Activated T-cell treated with anti-CD3 and anti-CD28 coated beads, Interleukin-2, amount 50 U/mL, for 4 hours (primary cell): ENCODE data around the gene CD93. TPM values are rescaled to one million over a fixed set of nuclear protein-coding genes. Genes with fewer than 3 reads are reported as not detected.

ENCODE experiments used
- ATAC-seq, 2 donors: fragments of 200-7000 bp; cut with Tn5 transposase; one replicate each; pipeline ENCODE4 v1.10.0; 2021
- DNase-seq: peaks from one replicate; pipeline ENCODE4 v3.0.0-alpha.2; 2020
- H3K27me3 Mint-ChIP-seq: one replicate; pipeline ENCODE4 v1.8.0; 2021; ENCODE audit warnings: low read depth, mixed read lengths
- H3K36me3 Mint-ChIP-seq: one replicate; pipeline ENCODE4 v1.8.0; 2022; ENCODE audit warnings: mixed read lengths; ENCODE audit not compliant: insufficient read depth
- H3K4me1 Mint-ChIP-seq: one replicate; pipeline ENCODE4 v1.8.0; 2021; ENCODE audit warnings: low read depth, mixed read lengths
- H3K4me3 Mint-ChIP-seq: one replicate; pipeline ENCODE4 v1.8.0; 2021; ENCODE audit warnings: mild to moderate bottlenecking, moderate library complexity, mixed read lengths
- H3K9me3 Mint-ChIP-seq: one replicate; pipeline ENCODE4 v1.8.0; 2021; ENCODE audit warnings: mixed read lengths
- total RNA-seq, 3 donors: library from RNA; stranded (reverse); gene quantifications; one replicate each; pipeline ENCODE4 v1.2.1, GENCODE V29; 2021

CD93 gene
- total RNA-seq, 3 donors from 2014 or later, result 0.18 to 0.76 (median 0.30) TPM

DNA sequence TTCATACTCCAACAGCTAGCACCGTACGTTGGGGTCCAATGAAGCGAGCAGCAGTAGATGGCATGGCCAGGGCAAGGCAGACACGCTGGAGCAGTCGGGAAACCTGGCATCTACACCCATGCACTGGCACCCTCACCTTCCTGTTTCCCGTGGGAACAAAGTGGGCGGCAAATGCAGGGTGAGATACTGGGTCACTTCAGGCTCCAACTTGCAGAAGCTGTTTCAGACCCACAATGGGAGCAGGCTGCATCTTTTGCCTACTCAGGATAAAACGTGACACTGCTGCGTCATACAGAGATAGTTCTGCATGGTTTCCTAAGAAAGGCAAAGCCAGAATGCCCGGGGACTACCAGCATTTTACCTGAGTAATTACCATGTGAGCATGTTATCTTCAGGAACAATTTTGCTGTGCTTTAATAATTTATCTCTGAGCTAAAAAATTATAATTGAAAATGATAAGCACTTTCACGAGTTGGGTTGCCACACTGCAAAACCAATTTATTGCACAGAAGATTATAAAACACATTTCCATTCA is 10.9 kb upstream of the CD93 start:
- no peak overlapping the region for H3K4me3 Mint-ChIP-seq
- no peaks in the 10 kb centered on the region for H3K36me3 Mint-ChIP-seq
- no peaks in the 10 kb centered on the region for H3K4me1 Mint-ChIP-seq
- no peaks in the 10 kb centered on the region for H3K9me3 Mint-ChIP-seq
- peaks cover 2% of the 10 kb centered on the region for H3K27me3 Mint-ChIP-seq
- DNase-seq (no peak), ATAC-seq (no peak)

DNA sequence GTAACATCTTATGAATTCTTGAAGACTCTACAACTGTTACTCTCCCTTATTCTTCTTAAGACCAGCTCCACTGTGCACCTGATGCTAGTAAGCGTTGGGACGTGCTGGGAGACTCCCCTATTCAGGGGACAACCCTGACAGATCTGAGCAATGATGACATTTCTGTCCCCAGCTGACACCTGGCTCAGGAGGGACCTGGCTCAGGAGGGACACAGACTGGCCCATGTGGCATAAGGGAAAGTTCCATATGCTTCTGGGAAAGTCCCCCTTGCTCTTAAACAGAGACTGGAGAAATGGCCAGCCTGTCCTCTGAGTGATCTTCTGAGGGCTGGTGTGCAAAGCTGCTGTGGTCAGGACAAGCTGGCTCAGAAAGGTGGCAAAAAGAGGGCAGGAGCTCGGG is 10.0 kb upstream of the CD93 start:
- DNase-seq (no peak), ATAC-seq (no peak)
- Mint-ChIP-seq H3K4me1 (no peaks in the 10 kb centered on the region), H3K9me3 (no peaks in the 10 kb centered on the region), H3K36me3 (no peaks in the 10 kb centered on the region), H3K4me3 (no peak overlapping the region), H3K27me3 (peaks cover 2% of the 10 kb centered on the region)

DNA sequence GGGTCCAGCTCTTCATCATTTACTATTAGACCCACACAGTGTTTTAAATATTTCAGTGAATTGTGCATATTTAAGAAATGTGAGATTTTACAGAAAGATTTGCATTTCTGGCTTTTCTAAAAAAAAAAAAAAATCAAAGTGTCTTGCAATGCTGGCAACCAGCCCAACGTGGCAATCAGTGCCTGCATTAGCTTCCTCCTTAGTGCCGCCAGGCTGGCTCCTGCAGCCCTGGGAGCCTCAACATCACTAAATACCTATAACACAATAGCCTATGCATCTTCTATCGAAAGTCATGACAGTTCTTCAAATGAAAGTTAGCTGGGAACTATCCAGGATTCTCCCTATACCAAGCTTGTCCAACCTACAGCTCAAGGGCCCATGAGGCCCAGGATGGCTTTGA is 9.4 kb upstream of the CD93 start:
- ATAC-seq (no peak), DNase-seq (no peak)
- Mint-ChIP-seq H3K27me3 (peaks cover 2% of the 10 kb centered on the region), H3K36me3 (no peaks in the 10 kb centered on the region), H3K9me3 (no peaks in the 10 kb centered on the region), H3K4me1 (no peaks in the 10 kb centered on the region), H3K4me3 (no peak overlapping the region)

DNA sequence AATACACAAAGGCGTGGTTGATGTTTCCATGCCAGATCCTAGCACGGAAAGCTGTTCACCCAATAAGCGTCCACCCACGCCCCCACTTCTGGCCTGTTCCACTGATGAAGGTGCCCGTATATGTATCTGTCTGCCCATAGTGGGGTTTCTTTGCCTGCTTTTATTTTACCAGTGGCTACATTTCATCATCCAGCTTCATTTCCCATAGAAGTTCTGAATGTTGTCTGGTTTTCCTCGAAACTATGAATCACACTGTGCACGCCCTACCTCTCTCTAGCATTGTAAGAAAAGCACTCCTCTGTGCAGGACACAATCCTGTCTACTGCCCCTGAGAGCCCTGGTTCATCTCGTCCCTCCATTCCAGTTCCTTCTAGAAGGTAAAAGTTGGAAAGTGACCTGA is 8.8 kb upstream of the CD93 start:
- DNase-seq (no peak), ATAC-seq (no peak)
- Mint-ChIP-seq H3K4me1 (no peaks in the 10 kb centered on the region), H3K27me3 (peaks cover 2% of the 10 kb centered on the region), H3K4me3 (no peak overlapping the region), H3K9me3 (no peaks in the 10 kb centered on the region), H3K36me3 (no peaks in the 10 kb centered on the region)

DNA sequence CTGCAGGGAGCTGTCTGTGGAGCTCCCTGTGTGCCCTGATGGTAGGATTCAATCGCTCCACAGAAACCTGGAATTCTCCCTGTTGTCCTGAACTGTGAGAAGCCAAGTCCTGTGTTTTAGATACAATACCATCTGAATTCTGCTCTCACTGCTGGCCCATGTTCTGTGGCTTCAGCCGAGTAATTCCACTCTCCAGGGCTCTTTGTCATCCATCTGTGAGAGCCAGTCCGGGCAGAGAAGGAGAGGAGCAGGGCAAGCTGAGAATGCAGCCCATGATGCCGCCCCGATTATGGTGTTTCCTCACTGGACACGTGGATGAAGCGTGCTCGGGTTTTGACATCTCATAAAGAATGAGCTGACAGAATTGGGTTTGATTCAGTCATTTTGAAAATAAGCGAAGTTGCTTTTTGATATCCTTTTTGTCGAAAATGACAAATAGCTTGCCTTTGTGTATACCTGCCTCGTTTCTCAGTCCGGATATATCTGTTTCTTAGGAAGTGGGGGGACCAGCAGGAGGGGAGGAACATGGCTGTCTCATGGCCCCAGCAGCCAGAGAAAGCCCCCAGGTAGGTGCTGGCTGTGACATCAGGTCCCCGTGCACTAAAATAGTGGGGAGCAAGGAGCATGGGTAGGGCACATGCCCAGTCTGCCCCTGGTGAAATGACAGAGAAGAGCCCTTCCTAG is 8.2 kb upstream of the CD93 start:
- no peak for ATAC-seq
- Mint-ChIP-seq H3K36me3 (no peaks in the 10 kb centered on the region), H3K4me1 (no peaks in the 10 kb centered on the region), H3K9me3 (no peaks in the 10 kb centered on the region), H3K27me3 (peaks cover 2% of the 10 kb centered on the region), H3K4me3 (no peak overlapping the region)
- DNase-seq, result no peak

DNA sequence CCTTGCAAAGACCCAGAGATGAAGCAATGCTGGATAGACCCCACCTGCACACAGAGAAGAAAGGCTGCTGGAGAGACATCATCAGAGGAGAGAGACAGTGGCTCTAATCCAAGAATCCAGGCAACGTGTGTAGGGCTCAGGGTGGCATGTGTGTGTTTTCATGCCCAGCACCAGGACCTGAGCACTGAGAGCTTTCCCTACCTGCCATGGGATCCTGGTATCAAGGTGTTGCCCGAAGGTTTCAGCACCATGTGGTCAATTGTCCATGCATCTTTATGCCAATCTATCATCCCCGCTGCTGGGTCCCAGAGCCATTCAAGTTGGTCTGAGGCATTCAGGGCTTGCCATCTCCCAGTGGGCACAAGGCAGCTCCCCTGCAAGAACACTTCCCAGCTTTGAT is 7.5 kb upstream of the CD93 start:
- DNase-seq (no peak), ATAC-seq (no peak)
- Mint-ChIP-seq H3K9me3 (no peaks in the 10 kb centered on the region), H3K4me1 (no peaks in the 10 kb centered on the region), H3K36me3 (no peaks in the 10 kb centered on the region), H3K4me3 (no peak overlapping the region), H3K27me3 (peaks cover 2% of the 10 kb centered on the region)

DNA sequence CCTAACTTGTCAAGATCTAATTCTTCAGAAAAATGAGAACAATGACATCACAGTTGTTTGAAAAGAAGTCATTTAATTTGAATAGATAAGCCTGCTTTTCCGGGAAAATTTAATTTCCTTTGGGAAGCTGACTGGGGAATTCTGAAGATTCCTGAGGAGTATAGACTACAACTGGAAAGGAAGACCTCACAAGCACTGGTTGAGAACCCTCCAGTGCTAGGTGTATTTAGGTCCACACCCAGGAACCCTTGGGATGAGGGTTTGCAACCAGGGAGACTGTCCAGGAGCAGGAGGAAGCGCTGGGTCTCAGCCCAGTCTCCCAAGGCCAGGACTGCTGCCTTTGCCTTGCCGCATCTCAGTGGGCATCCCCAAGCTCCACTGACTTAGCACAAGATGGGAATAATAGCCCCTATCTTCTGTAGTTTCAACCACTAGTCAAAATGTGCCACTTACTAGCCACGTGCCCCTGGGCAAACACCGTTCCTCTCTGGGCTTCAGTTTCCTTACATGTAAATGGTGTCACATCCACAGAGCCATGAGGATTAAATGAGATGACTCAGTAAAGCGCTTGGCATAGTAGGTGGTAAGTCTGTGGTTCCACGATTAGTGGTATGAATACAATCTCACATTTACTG is 6.9 kb upstream of the CD93 start:
- Mint-ChIP-seq H3K27me3 (peaks cover 2% of the 10 kb centered on the region), H3K4me3 (no peak overlapping the region), H3K9me3 (no peaks in the 10 kb centered on the region), H3K36me3 (no peaks in the 10 kb centered on the region), H3K4me1 (no peaks in the 10 kb centered on the region)
- DNase-seq (no peak), ATAC-seq (no peak)

DNA sequence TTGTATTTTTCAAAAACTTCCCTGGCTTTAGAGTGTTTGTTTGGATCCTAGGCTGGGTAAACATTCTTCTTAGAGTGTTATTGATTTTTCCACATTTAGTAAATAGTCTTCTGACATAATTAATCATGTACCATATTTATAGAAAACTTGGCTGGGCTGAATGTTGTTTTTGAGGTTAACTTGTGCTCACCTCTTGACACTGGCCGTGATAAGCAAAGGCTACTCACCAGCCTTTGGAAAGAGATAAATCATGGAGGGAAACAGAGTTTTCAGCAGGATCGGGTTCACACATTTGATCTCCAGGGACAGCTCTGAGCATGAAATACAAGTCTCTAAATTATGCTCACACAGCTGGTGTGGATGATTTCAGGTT is 6.2 kb upstream of the CD93 start:
- DNase-seq (no peak), ATAC-seq (no peak)
- H3K36me3 Mint-ChIP-seq, result no peaks in the 10 kb centered on the region
- H3K27me3 Mint-ChIP-seq, result peaks cover 4% of the 10 kb centered on the region
- no peak overlapping the region for H3K4me3 Mint-ChIP-seq
- peaks cover 2% of the 10 kb centered on the region for H3K4me1 Mint-ChIP-seq
- no peaks in the 10 kb centered on the region for H3K9me3 Mint-ChIP-seq

DNA sequence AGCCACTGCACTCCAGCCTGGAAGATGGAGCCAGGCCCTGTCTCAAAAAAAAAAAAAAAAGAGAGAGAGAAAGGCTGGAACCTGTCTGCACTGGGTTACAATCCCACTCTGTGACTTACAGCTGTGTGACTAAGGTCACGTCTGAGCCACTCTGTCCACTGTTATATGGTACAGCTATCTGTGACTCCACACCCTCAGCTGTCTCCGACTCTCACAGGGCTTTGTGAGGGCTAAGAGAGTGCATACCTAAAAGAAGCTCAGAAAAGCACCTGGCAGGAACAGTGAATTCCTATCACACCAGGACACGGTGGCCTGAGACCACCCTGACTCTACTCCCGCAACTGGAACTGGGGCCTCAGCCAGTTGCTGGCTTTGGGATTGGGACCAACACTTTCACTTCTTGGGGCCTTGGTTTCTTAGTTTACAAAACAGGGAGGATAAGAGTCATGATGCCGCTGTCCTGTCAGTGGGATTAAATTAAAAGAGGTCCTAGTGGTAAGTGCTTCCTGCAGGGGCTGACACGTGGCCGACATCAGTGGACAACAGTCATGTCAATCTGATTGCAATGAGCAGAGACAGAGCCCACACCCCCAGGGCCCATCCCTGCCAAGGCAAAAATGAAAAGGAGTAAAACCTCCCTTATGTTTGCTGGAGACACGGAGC is 5.7 kb upstream of the CD93 start:
- Mint-ChIP-seq H3K9me3 (no peaks in the 10 kb centered on the region), H3K27me3 (peaks cover 4% of the 10 kb centered on the region), H3K4me1 (peaks cover 3% of the 10 kb centered on the region), H3K4me3 (no peak overlapping the region), H3K36me3 (no peaks in the 10 kb centered on the region)
- DNase-seq (no peak), ATAC-seq (no peak)

DNA sequence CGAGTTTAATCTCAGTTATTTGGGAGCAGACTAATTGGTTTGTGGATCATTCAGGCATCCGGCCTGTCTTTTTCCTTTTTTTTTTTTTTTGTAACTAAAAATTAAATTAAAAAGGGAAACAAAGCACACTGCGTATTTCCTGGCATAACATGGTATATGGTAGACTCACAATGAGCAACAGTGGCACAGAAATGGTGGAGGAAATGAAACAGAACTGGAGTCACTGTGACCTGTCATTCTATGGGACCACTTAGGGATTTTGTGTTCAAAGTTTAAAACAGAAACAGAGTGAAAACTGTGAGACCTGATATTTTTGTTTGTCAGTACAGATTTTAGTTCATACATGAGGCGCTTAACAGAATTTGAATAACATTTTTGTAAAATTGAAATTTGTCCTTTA is 4.8 kb upstream of the CD93 start:
- Mint-ChIP-seq H3K9me3 (no peaks in the 10 kb centered on the region), H3K27me3 (peaks cover 4% of the 10 kb centered on the region), H3K4me1 (peaks cover 9% of the 10 kb centered on the region)

DNA sequence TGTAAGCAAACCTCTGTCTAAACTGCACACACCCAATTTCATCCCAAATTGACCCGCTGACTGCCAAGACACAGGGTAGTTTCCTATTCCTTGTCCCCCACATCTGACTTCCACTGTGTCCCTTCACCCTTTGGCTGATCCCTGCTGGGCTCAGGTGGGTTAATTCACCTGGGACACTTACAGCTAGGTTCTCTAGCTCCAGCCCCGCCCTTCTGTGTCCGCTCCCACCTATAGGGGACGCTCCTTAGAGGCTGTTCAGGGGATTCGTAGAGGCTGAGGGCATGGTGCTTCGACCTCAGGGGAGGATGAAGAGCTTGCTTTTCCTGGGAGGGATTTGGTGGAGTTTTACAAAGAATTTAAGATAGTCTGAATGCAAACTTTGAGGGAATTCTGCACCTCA is 4.0 kb upstream of the CD93 start:
- Mint-ChIP-seq H3K9me3 (no peaks in the 10 kb centered on the region), H3K4me1 (peaks cover 9% of the 10 kb centered on the region), H3K4me3 (no peak overlapping the region), H3K27me3 (peaks cover 4% of the 10 kb centered on the region), H3K36me3 (no peaks in the 10 kb centered on the region)
- ATAC-seq, result no peak
- DNase-seq, result no peak

More for the DNA sequence above, 4.8 kb upstream of the CD93 start:
- Mint-ChIP-seq H3K36me3 (no peaks in the 10 kb centered on the region), H3K4me3 (no peak overlapping the region)
- DNase-seq (no peak), ATAC-seq (no peak)

DNA sequence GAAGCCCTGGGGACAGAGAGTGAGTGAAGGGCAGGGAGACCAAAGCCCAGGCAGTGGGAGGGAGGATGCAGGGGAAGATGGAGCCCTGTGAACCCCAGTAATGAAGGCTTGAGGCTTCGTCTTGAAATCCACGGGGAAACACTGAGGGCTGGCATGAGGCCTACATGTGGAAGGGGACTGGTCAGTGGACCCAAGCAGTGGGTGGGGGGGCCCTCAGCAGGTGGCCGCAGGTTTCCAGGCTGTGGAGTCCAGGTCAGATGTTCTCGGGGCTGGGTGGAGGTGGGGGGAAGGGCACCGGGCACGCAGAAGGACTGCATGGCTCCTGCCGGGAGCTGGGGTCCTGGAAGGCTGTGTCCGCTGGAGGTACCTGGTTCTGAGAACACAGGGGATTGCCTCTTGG is 2.7 kb upstream of the CD93 start:
- H3K4me3 Mint-ChIP-seq, result no peak overlapping the region
- H3K27me3 Mint-ChIP-seq, result peaks cover 4% of the 10 kb centered on the region
- H3K9me3 Mint-ChIP-seq, result no peaks in the 10 kb centered on the region
- H3K36me3 Mint-ChIP-seq, result no peaks in the 10 kb centered on the region
- ATAC-seq (no peak), DNase-seq (no peak)
- peaks cover 9% of the 10 kb centered on the region for H3K4me1 Mint-ChIP-seq

DNA sequence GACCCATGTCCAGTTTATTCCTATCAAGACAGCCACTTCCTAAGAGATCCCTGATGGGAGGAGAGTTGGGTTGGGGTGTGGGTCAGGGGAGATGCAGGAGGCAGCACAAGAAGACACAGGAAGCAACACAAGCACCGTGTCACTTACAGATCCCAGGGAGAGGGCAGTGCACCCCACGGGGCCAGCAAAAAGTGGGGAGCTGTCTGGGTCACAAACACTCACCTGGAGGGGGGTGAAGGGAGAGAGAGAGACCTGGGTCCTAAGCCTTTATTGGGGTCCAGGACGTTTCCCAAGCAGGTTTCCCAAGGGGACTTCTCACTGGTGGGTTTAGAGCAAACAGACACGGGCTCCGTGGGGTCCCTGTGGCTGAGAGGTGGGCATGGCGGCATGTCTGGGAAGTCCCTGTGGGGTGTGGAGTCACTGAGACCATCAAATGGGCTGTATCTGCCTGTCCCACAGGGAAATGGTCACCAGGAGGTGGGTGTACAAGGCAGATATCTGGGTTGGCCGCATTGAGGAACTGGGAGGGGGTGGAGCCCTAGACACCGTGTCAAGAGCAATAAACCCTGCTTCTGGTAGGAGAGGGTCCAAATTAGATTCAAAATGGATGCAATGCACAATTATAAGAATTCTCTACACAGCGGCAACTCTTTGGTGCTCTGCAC is 1.6 kb upstream of the CD93 start:
- H3K9me3 Mint-ChIP-seq, result no peaks in the 10 kb centered on the region
- H3K4me1 Mint-ChIP-seq, result peaks cover 9% of the 10 kb centered on the region
- no peak overlapping the region for H3K4me3 Mint-ChIP-seq
- DNase-seq, result no peak
- ATAC-seq, result no peak
- H3K27me3 Mint-ChIP-seq, result peaks cover 2% of the 10 kb centered on the region
- no peaks in the 10 kb centered on the region for H3K36me3 Mint-ChIP-seq

DNA sequence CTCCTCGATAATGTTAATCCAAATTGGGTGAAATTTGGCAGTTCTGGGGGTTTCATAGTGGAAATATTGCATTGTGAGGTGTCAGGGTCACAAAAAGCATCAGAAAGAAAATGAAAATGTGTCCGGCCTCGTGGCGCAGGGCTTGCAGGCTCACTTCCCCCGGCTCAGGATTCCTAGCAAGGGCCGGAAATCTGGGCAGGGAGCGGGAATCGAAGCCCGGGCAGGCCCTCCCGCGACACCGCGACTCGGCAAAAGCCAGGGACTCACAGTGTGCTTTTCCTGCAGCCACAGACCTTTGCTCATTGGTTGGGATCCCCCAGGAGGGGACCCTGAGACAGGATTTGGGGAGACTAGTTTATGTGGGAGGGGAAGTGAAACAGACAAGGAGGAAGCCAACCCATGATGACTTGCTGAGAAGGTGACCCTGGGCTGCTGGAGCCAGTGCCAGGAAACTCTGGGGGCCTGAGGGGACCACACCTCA is 847 bp upstream of the CD93 start:
- Mint-ChIP-seq H3K27me3 (peaks cover 2% of the 10 kb centered on the region), H3K36me3 (no peaks in the 10 kb centered on the region), H3K9me3 (no peaks in the 10 kb centered on the region), H3K4me3 (no peak overlapping the region), H3K4me1 (peaks cover 9% of the 10 kb centered on the region)
- no peak for DNase-seq
- ATAC-seq, result no peak
